ENCODE data around the gene UBAC1. TPM values are rescaled to one million over a fixed set of nuclear protein-coding genes. Genes with fewer than 3 reads are reported as not detected.
A peak's percentile ranks its signal among the peaks of the same experiment; 100 is the strongest.

Gene UBAC1
- total RNA-seq, 1 experiment from 2014 or later = 55.6 TPM

- no peak for TF ChIP-seq GABPB1 (CRISPR knock-in tag; IDR thresholded peaks at IDR 0.05)
- no peak for TF ChIP-seq ZNF232 (CRISPR knock-in tag; IDR thresholded peaks at IDR 0.05)
- TF ChIP-seq ZNF281 (CRISPR knock-in tag; IDR thresholded peaks at IDR 0.05) = no peak
- TF ChIP-seq MLX (CRISPR knock-in tag; IDR thresholded peaks at IDR 0.05) = no peak
- TF ChIP-seq JUN (CRISPR knock-in tag; IDR thresholded peaks at IDR 0.05) = no peak
- no peak for TF ChIP-seq NR2C2 (CRISPR knock-in tag; IDR thresholded peaks at IDR 0.05)
- no peak for TF ChIP-seq NFYB (CRISPR knock-in tag; conservative IDR thresholded peaks at IDR 0.05; ENCODE audit: low read depth)
- no peak for TF ChIP-seq ZNF671 (CRISPR knock-in tag; IDR thresholded peaks at IDR 0.05)
- TF ChIP-seq ZSCAN18 (CRISPR knock-in tag; IDR thresholded peaks at IDR 0.05) = no peak
- TF ChIP-seq SOX15 (CRISPR knock-in tag; IDR thresholded peaks at IDR 0.05) = no peak
Observed at GRCh38 chr9:135932656-135933055, 28.5 kb downstream of the UBAC1 start (continued).

- no peak for ATAC-seq
- POLR2A ChIA-PET = no interaction called here
- H3K27ac Mint-ChIP-seq = 0 out of 2 replicates have a peak overlapping the region, but pooled peaks have one; percentile 45
- H3K9me3 Mint-ChIP-seq = peaks cover 4% of the 10 kb centered on the region; the same call in 1 of the 2 replicates
- no peaks in the 10 kb centered on the region for H3K4me1 Mint-ChIP-seq
- CTCF ChIA-PET = interaction anchor here (1.0 kb wide), 1 partner anchor 345 kb away, joined by 3 read pairs; no protein-coding TSS in a partner anchor
- no peak overlapping the region for H3K4me3 Mint-ChIP-seq
- H3K36me3 Mint-ChIP-seq = peaks cover 47% of the 10 kb centered on the region
- DNase-seq (ENCODE audit: low spot score) = no peak
- H3K27me3 Mint-ChIP-seq (ENCODE audit: low read depth) = no peaks in the 10 kb centered on the region
- TF ChIP-seq NR2C2 (CRISPR knock-in tag; IDR thresholded peaks at IDR 0.05) = no peak
Observed at GRCh38 chr9:135931349-135931820, 29.8 kb downstream of the UBAC1 start.

- Mint-ChIP-seq H3K27me3 (ENCODE audit: low read depth) (no peaks in the 10 kb centered on the region), H3K27ac (peak overlapping the region; percentile 45), H3K36me3 (peaks cover 41% of the 10 kb centered on the region), H3K4me1 (no peaks in the 10 kb centered on the region), H3K9me3 (no peaks in the 10 kb centered on the region; the same call in 1 of the 2 replicates), H3K4me3 (no peak overlapping the region)
- ATAC-seq = no peak
- ChIA-PET POLR2A (no interaction called here), CTCF (interaction anchor here (1.0 kb wide), 1 partner anchor 345 kb away, joined by 3 read pairs; no protein-coding TSS in a partner anchor)
- DNase-seq (ENCODE audit: low spot score) = no peak
- no peak for TF ChIP-seq TCF7 (CRISPR knock-in tag; IDR thresholded peaks at IDR 0.05; ENCODE audit: low read depth)
- no peak for TF ChIP-seq ZNF138 (CRISPR knock-in tag; conservative IDR thresholded peaks at IDR 0.05)
- TF ChIP-seq PRDM15 (CRISPR knock-in tag; IDR thresholded peaks at IDR 0.05) = no peak
- no peak for TF ChIP-seq ZNF281 (CRISPR knock-in tag; IDR thresholded peaks at IDR 0.05)
- no peak for TF ChIP-seq ZNF425 (CRISPR knock-in tag; conservative IDR thresholded peaks at IDR 0.05)
- no peak for TF ChIP-seq MAX (CRISPR knock-in tag; IDR thresholded peaks at IDR 0.05)
- no peak for TF ChIP-seq CREB1 (CRISPR knock-in tag; IDR thresholded peaks at IDR 0.05)
- no peak for TF ChIP-seq JUN (CRISPR knock-in tag; IDR thresholded peaks at IDR 0.05)
Observed at GRCh38 chr9:135930446-135931345, 30.5 kb downstream of the UBAC1 start.

Measured in WTC11 (cell line).